ENCODE measurements around the gene FTO.

FTO gene

GRCh38 chr16:53849585-53849984, 145.6 kb downstream of the FTO start:
- Histone ChIP-seq H3K27me3 (ENCODE audit: insufficient read depth, low read depth) (no peaks in the 10 kb centered on the region), H2AFZ (ENCODE audit: low read depth) (no peak overlapping the region), H3K9ac (no peak overlapping the region), H3K27ac (no peak overlapping the region), H3K79me2 (ENCODE audit: insufficient read depth, low read depth) (no peaks in the 10 kb centered on the region), H4K20me1 (ENCODE audit: insufficient read depth) (no peaks in the 10 kb centered on the region), H3K4me2 (no peak overlapping the region), H3K4me3 (IDR thresholded peaks at IDR 0.05; ENCODE audit: insufficient read depth, low read depth, low read length) (no peak overlapping the region), H3K4me1 (ENCODE audit: low read depth, poor library complexity, severe bottlenecking) (peaks cover 22% of the 10 kb centered on the region), H3K36me3 (ENCODE audit: insufficient read depth) (no peaks in the 10 kb centered on the region)
- no peak for TF ChIP-seq CTCF (conservative IDR thresholded peaks at IDR 0.05; ENCODE audit: low read depth, low read length)

DNA sequence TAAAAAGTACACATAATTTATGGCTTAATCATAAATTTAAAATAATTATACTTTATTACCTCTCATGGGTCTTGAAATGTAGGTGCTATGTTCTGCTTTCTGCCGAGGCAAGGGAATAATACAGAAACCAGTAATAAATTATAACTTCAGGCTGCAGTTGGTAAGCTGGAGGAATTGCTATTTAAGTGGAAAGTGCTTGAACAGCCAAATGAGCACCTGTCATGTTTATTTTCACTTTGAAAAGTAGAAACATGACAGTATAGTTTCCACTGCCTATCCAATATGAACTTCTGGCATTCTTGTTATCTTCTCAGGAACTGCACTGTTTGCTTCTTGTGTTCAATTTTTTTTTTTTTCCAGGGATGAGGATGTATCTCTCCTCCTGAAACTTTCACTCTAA, 146.0 kb downstream of the FTO start:
- Histone ChIP-seq H3K27ac (no peak overlapping the region), H3K27me3 (ENCODE audit: insufficient read depth, low read depth) (no peaks in the 10 kb centered on the region), H4K20me1 (ENCODE audit: insufficient read depth) (no peaks in the 10 kb centered on the region), H3K79me2 (ENCODE audit: insufficient read depth, low read depth) (no peaks in the 10 kb centered on the region), H3K4me1 (ENCODE audit: low read depth, poor library complexity, severe bottlenecking) (peaks cover 18% of the 10 kb centered on the region), H3K36me3 (ENCODE audit: insufficient read depth) (no peaks in the 10 kb centered on the region), H2AFZ (ENCODE audit: low read depth) (no peak overlapping the region), H3K4me3 (IDR thresholded peaks at IDR 0.05; ENCODE audit: insufficient read depth, low read depth, low read length) (no peak overlapping the region), H3K4me2 (no peak overlapping the region), H3K9ac (no peak overlapping the region)
- no peak for TF ChIP-seq CTCF (conservative IDR thresholded peaks at IDR 0.05; ENCODE audit: low read depth, low read length)

DNA sequence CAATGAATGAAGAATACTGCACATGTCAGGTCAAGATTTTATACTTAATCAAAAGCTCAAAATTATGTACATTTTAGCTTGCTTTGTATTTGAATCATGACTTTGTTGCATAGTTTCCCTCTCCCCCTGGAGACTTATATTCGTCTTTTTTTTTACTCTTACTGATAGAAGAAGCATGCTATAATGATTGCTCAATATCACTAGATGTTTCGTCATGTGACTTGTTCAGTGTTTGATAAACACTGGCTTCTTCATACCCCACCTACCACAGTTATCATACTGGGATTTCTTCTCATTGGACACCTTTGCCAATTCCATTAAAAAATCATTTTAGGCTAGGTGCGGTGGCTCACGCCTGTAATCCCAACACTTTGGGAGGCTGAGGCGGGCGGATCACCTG, 148.7 kb downstream of the FTO start:
- TF ChIP-seq CTCF (conservative IDR thresholded peaks at IDR 0.05; ENCODE audit: low read depth, low read length), result no peak
- Histone ChIP-seq H3K27me3 (ENCODE audit: insufficient read depth, low read depth) (no peaks in the 10 kb centered on the region), H3K27ac (no peak overlapping the region), H3K36me3 (ENCODE audit: insufficient read depth) (no peaks in the 10 kb centered on the region), H3K4me2 (no peak overlapping the region), H3K4me1 (ENCODE audit: low read depth, poor library complexity, severe bottlenecking) (peaks cover 16% of the 10 kb centered on the region), H4K20me1 (ENCODE audit: insufficient read depth) (no peaks in the 10 kb centered on the region), H2AFZ (ENCODE audit: low read depth) (no peak overlapping the region), H3K9ac (no peak overlapping the region), H3K4me3 (IDR thresholded peaks at IDR 0.05; ENCODE audit: insufficient read depth, low read depth, low read length) (no peak overlapping the region), H3K79me2 (ENCODE audit: insufficient read depth, low read depth) (no peaks in the 10 kb centered on the region)

DNA sequence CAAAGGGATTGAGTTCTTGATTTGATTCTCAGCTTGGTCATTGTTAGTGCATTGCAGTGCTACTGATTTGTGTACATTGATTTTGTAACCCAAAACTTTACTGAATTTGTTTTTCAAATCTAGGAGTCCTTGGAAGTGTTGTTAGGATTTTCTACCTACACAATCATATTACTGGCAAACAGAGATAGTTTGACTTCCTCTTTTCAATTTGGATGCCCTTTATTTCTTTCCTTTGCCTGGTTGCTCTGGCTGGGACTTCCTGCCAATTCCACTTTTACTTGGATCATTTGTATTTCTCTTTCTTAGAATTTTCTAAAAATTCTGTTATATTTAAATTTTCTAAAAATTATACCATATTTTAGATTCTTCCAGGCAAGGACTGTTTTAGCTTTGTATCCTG, 151.1 kb downstream of the FTO start:
- Histone ChIP-seq H3K9ac (no peak overlapping the region), H3K4me3 (IDR thresholded peaks at IDR 0.05; ENCODE audit: insufficient read depth, low read depth, low read length) (no peak overlapping the region), H3K4me2 (no peak overlapping the region), H3K36me3 (ENCODE audit: insufficient read depth) (no peaks in the 10 kb centered on the region), H3K27ac (no peak overlapping the region), H3K27me3 (ENCODE audit: insufficient read depth, low read depth) (no peaks in the 10 kb centered on the region), H4K20me1 (ENCODE audit: insufficient read depth) (no peaks in the 10 kb centered on the region), H3K79me2 (ENCODE audit: insufficient read depth, low read depth) (no peaks in the 10 kb centered on the region), H2AFZ (ENCODE audit: low read depth) (no peak overlapping the region), H3K4me1 (ENCODE audit: low read depth, poor library complexity, severe bottlenecking) (peaks cover 9% of the 10 kb centered on the region)
- no peak for TF ChIP-seq CTCF (conservative IDR thresholded peaks at IDR 0.05; ENCODE audit: low read depth, low read length)

GRCh38 chr16:53855511-53855910, 151.6 kb downstream of the FTO start:
- Histone ChIP-seq H3K4me3 (IDR thresholded peaks at IDR 0.05; ENCODE audit: insufficient read depth, low read depth, low read length) (no peak overlapping the region), H2AFZ (ENCODE audit: low read depth) (no peak overlapping the region), H3K27ac (no peak overlapping the region), H3K4me2 (no peak overlapping the region), H3K4me1 (ENCODE audit: low read depth, poor library complexity, severe bottlenecking) (peaks cover 4% of the 10 kb centered on the region), H3K9ac (no peak overlapping the region), H4K20me1 (ENCODE audit: insufficient read depth) (no peaks in the 10 kb centered on the region), H3K27me3 (ENCODE audit: insufficient read depth, low read depth) (no peaks in the 10 kb centered on the region), H3K36me3 (ENCODE audit: insufficient read depth) (no peaks in the 10 kb centered on the region), H3K79me2 (ENCODE audit: insufficient read depth, low read depth) (no peaks in the 10 kb centered on the region)
- TF ChIP-seq CTCF (conservative IDR thresholded peaks at IDR 0.05; ENCODE audit: low read depth, low read length), result no peak
